ENCODE data around the gene TSPAN1.

TSPAN1 gene

DNA sequence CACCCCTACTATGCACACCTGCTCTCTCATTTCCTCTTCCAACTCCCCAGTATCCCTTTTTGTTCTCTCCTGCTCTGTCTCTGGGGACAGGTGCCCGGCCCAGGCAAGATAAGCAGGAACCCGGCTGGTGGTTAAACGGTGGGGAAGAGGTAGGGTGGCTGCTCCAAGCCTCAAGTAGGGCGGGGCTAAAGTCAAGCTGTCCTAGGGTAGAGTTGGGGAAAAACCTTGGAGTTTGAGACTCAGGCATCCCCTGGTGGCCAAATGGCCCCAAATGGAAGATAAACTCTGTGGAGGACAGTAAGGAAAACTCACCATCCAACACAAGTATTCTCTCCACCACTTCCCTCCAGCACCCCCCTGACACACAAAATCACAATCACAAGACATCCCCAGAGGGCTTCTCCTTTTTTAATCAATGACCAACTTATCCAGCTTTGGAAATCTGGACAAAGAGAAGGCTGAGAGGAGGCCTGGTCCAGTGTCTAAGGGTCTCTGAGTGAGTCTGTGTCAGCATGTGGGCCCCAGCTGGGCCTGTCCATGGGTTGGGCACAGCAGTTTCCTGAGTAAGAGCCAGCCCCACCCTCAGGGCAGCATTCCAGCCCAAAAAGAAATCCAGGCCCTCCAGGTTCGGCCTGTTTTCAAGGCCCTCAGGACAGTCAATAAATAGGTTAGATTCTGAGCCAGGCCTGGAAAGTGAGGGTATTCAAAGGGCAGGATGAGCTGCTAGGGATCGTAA, 13.6 kb downstream of the TSPAN1 start:
- DNase-seq = peak; percentile 46

DNA sequence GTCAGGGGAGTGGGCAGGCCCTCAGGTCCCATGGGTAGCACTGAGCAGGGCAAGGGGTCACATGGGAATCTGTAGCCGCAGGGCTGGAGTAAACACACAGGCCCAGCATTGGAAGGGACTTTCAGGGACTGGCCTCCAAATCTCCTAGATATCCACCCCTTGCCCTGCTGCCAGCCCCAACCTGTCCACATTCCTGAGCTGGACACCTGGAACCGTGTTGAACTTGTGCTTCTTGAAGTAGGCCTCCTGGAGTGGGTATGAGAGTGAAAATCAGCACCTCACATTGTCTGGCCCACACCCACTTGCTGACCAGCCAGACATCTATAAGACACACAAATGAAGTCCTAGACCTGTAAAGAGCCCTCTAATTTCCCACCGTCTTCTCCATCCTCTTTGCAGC, 15.7 kb downstream of the TSPAN1 start:
- DNase-seq = no peak

DNA sequence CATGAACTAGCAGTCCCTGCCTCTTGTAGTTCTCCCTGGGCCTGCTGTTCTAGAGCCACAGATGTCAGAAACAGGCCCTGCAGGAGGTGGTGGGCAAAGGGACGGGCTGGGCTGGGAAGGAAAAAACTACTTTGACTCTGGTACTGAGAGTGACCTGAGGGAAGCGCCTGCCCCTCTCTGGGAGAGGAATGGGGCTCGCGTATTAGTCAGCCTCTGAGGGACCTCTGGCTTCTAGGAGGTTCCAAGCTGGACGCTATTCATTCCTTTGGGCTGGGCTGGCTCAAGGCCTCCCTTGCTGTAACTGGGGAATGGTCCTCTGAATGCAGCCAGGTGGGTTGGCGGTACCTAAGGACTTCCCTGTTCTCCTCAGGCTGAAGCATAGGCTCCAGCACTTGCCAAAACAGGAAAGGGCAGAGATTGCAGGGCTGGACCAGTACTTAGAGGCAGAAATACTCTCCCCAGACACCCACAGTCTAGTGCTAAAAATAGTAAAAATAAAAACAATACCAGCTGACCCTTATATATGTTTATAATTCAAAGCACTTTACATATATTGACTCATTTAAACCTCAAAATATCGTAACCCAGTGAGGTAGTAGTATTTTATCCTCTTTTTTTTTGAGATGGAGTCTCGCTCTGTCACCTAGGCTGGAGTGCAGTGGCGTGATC, 16.3 kb downstream of the TSPAN1 start:
- no peak for DNase-seq

DNA sequence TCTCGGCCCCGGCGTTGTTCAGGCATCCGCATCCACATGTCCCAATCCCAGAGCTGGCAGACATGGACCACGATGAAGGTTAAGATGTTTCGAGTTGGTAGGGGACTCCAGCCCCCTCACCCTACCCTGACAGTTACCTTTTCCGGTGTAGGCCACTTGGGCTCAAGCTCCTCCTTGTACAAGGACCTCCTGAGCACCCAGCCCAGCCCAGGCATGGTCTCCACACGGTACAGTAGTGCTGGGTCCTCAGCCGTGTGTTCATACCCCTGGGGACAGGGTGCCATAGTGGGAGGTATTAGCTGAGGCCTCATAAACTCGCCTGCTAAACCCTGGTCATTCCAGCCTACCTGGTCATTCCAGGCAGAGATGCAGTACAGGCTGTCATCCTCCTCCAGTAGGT, 17.3 kb downstream of the TSPAN1 start:
- DNase-seq = no peak

DNA sequence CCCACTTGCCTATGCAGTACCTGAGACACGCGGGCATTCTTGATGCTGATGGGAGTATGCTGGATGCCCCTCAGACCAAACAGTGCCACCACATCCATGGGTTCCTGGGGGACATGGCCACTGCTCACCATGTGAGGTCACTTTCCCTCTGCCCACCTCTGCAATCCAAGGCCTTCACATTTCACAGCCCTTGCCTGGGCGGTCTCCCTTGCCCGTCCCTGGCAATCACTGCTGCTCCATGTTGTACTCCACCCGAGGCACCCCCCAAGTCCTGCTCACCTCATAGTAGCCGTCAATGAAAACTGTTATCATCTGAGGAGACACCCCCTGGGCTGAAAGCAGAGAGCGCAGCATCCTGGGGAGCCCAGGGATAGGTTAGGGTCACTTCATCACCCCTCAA, 18.4 kb downstream of the TSPAN1 start:
- DNase-seq = no peak

DNA sequence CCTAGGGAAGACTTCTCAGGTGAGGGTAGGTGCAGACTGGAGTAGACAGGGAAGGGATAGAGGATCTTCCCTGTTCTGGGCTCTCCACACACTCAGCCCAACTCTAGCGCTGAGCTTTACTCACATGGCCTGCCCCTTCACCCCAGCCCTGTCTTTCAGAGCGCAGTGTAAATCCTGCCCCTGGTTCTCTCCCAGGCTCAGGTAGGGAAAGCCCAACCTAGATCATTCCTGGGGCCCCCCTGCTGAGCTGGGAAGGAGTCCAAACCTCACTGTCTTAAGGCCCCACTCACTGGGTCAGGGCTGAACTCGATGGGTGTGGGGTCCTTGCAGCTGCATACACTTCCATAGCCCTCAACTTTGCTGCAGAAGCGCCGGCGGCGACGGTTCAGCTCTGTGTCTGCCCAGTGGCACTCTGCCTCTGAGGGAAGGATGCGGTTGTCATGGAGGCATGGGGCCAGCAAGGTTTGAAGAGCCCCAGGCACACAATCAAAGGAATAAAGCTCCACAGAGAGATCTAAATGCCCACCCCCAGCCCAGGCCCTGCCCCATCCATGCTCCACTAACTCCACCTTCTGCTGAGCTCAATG, 19.2 kb downstream of the TSPAN1 start:
- no peak for DNase-seq

DNA sequence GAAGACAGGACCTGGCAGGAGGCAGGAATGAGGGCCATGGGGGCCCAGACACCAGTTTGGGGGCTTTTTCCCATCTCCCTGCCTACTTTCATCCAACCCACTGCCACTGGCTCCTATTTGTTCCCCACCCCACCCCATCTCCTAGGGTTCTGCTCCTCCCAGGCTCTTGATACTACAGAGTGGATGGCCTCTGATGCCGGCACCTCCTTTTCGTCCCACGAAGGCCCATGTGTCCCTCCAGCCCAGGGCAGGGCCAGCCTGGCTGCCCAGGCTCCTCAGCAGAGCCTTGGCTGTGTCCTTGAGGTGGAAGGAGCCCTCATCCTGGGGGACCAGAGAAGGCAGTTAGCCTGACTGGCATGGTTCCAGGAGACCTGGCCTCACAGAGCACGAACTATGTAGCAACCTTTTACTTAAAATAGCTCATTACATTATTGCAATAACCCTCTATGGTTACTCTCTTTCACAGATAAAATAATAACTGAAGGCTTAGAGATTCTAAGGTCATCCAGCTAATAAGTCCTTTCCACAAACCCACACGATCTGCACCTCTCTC, 19.8 kb downstream of the TSPAN1 start:
- no peak for DNase-seq

DNA sequence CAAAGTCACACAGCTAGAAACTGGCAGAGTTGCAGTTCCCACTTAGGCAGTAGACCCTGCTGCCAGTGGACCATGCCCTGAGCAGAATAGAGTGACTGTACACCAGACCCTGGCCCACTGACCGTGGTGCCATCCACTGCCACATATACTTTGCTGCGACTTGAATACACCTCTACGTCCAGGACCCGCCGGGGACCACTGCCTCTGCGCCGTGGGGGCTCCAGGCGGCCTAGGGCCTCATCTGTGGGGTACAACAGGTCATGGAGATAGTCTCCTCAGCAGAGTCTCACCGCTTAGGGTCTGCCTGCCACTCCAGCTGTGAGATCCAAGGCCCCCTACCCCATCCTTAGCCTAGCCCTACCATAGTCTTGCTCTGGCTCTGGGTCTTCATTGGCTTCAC, 21.7 kb downstream of the TSPAN1 start:
- DNase-seq = no peak

DNA sequence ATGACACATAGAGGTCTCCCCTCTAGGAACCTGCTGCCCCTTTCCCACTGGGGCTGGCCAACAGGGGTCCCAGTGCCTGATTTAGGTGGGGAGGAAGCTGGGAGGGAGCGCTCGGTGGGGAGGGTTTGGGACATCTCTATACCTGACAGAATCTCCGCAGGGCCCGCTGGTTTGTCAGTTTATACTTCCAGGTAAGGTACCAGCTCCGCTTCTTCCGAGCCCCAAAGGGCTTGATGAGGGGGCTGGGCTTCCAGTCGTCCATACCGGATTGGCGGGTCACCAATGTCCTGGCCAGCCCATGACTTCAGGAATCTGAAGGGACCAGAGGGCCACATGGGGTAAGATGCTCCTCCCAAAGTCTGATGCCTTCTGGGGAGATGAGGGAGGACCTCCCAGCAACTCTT, 22.7 kb downstream of the TSPAN1 start:
- DNase-seq = no peak

DNA sequence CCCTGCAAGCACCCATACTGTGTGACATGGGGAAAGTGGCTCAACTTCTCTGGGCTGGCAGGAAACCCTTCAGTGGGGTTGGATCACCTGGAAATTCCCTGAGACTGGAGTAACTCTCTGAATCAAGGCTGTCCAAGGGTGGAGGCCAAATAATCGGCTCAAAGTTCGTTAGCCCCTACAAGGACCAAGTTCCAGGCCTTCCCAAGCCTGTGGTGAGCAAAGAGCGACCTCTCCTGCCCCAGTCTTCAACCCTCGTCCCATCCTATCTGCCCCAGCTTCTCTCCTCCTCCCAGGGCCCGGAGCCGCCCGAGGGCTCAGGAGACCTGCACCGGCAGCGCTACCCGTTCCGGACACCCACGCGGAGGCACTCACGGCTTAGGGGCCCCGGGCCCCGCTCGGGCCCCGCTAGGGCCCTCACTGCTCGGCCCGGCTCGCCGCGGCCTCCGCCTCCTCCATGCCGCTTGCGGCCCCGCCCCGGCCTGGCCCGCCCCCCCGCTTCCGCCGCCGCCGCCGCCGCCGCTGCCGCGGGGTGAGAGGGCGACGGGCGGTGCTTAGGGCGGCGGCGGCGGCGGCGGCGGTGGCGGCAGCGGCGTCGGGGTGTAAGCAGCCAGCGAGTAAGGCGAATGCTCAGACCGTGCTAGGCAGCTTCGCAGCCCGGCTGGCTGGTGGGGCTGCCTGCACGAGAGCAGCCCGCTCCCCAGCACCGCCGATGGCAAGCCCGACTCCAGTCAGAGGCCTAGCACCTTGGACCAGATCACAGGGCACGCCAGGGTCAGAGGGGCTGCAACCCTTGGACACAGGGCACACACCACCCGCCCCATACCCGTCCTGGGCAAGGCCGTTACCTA, 23.3 kb downstream of the TSPAN1 start, which contains the start of gene POMGNT1:
Gene POMGNT1, minus strand, starts transcription at position 471 of the 848 bp plus-strand sequence. CDS start 613 bp downstream, outside the sequence.
- DNase-seq = peak; percentile 69

DNA sequence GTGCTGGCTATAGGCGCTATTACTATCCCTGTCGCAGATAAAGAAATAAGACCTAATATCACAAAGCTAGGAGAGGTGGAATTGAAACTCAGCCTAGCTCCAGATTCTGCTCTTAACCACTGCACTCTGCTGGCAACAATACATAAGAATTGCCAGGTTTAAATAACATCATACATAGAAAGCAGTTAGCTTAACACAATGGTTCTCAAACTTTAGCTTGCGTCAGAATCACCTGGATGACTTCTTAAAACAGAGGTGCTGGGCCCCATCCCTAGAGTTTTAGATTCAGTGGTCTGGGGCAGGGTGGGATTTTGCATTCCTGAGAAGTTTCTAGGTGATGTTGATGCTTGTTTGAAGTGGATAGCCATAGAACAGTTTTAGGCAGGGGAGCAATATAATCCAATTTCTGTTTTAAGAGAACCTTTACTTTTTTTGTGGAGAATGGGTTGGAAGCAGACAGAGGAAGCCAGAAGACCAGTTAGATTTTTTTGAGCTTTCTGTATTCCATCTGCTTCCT, 24.4 kb downstream of the TSPAN1 start:
- DNase-seq = no peak

DNA sequence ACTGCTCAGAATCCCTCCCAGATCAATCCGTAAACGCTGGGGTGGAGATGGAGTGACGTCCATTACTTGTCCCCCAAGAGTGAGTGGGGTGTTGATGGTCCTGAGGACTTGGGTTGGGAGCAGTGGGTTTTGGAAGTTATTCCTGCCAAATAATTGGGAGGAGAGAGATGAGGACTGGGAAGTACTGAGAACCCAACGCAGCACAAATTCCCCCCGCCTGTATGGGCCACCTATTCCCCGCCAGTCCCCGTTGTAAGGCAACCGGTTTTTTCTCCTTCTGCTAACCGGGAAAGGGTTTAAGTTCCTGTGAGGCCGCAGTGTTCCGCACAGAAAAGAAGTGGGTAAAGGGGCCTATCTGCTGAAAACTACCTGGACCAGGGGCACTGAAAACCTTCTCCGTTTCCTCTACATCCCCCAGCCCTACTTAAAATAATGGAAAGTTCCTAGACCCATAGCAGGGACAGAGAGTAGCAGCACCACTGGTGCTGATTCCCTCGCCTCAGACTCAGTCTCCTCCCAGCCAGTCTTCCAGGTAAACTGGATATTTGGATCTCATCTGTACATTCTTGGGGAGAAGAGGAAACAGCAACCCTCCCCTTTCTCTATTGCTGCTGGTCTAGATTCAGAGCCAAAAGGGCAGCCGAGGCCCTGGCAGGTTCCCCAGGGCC, 29.0 kb downstream of the TSPAN1 start:
- DNase-seq = no peak

DNA sequence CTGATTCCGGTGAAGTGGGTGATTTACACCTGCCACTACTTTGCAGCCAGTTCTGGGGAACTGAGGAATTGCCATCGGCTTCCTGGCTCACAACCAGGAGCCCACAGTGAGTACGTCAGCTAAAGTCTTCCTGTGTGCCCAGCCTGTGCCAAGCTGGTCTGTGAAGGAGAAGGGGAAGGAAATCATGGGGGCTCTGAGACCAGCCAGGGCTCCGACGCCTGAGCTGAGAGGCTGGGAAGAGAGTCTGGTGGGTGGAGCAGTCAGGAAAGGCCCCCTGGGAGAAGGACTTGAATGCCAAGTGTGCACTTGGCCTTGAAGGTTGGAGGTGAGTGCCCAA, 29.5 kb downstream of the TSPAN1 start:
- DNase-seq = peak; percentile 39

DNA sequence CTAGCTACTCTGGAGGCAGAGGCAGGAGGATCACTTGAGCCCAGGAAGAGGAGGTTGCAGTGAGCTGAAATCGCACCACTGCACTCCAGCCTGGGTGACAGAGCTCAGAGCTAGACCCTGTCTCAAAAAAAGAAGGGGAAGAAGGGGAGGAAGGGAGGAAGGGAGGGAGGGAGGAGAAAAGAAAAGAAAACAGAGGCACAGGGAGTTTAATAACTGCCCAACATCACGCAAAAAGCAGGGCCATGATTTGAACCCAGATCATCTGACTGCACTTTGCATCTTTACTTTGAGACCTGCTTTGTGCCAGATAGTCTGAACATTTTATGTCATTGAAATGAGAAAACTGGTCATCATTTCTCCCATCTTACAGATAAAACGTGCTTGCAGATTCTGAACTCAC, 30.3 kb downstream of the TSPAN1 start:
- DNase-seq = no peak

DNA sequence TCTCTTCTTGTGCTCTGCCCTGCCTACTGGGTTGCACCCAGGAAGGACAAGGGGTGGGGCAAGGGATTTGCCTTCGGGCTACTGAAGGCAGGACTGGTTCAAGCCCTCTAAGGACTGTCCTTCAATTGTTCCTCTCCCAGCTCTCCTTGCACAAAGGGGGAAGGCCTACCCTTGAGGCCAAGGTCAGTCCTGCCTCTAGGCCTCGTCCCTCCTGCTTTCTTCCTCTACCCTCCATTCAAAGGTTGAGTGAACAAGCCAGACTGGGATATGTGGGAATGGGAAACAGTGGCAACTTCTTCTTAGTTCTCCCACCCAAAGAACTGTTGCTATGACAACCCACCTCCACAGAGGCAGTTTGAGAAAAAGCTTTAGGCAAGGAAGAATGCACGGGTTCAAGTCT, 30.9 kb downstream of the TSPAN1 start:
- DNase-seq = no peak

DNA sequence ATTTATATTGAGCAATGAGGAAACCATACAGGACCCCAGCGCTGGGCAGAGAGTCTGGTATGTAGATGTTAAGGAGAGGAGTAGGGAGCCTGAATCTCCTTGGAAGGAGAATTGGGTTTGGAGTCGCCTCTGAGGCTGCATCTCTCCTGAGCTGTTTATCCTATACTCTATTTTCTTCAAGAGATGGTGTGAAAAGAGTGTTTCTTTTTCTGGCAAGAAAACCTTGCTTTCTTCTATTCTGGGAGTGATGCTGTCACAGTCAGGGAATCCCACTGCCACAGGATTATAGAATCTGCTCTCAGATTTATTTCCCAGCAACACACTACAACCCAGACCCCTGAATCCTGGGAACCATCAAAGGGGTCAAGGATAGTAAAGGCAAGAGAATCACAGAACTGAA, 31.5 kb downstream of the TSPAN1 start:
- DNase-seq = no peak

DNA sequence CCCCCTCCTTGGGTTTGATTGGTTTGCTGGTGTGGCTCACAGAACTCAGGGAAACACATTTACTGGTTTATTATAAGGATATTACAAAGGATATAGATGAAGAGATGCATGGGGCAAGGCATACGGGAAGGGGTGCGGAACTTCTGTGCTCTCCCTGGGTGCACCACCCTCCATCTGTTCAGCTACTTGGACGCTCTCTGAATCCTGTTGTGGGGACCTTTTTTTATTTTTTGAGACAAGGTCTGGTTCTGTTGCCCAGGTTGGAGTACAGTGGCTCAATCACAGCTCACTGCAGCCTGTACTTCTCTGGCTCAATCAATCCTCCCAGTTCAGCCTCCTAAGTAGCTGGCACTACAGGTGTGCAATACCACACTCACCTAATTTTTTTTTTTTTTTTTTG, 35.7 kb downstream of the TSPAN1 start:
- DNase-seq = no peak

DNA sequence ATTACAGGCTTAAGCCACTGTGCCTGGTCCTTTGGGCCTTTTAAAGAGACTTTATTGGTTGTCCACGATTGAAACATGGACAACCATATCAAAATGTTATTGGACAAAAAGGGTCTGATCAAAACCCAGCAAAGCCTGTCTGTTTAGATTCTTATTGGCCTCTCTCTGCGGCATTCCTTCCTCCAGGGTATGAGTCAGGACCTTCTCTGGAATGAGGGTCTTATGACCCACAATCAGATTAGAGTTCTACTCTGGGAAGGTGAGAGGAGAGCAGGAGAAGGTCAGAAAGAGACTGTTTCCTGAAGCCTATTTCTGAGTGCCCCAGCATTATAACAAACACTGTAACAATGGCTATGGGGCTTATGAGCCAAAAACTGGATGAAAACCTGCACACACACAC, 36.2 kb downstream of the TSPAN1 start:
- no peak for DNase-seq

DNA sequence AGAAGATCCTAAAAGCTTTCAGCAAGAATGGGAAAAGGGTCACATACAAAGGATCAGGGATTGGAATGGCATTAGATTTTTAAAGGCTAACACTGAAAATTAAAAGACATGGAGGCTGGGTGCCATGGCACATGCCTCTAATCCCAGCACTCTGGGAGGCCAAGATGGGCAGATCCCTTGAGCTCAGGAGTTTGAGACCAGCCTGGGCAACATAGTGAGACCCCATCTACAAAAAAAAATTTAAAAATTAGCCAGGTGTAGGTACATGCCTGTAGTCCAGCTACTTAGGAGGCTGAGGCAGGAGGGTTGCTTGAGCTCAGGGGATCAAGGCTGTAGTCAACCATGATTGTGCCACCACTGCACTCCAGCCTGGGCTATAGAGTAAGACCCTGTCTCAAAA, 40.6 kb downstream of the TSPAN1 start:
- no peak for DNase-seq

DNA sequence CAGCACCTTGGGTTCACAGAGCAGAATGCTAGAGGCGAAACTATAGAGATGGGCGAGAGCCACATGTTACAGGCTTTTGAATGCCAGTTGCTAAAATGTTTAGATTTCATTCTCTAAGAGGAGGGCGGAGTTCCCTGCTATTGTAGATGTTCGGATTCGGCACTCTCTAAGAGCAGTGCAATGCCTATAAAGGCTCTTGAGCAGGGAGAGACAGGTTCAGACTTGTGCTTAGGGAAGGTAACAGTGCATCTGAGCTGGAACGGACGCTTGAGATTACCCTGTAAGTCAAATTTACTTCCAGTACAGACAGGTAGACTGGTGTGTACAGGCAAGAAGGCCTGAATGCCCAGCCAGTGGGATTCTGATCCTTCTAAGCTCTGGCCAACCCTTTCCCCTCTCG, 43.6 kb downstream of the TSPAN1 start:
- DNase-seq = peak; percentile 96

DNA sequence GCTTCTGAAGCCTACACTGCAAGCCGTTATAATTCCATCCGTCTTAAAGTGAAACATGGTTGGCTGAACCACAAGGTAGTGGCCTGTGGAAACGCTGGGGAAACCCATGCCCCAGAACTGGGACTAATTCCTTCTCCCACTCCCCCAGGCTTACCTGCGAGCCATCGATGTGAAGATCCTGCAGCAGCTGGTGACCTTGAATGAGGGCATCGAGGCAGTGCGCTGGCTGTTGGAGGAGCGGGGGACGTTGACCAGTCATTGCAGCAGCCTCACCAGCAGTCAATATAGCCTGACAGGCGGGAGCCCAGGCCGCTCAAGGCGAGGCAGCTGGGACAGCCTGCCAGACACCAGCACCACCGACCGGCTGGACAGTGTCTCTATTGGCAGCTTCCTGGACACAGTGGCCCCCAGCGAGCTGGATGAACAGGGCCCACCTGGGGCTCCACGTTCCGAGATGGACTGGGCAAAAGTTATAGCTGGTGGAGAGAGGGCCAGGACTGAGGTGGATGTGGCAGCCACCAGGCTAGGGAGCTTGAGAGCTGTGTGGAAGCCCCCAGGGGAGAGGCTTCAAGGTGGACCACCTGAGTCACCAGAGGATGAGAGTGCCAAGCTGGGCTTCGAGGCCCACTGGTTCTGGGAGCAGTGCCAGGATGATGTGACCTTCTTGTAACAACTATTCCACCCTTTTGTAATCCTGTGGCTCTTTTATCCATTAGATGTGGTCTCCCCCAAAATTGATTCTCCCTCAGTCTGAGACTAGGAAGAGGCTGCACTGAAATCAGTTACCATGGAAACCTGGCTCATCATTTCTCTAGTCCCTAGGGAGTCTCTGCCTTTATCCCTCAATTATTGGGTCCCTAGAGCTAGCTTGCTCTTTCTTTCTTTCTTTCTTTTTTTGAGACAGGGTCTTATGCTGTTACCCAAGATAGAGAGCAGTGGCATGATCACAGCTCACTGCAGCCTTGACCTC, 44.9 kb downstream of the TSPAN1 start:
- DNase-seq = peak; percentile 34

All from NCI-H345 (cell line).